Cardiac septum (tissue), 1 donor: ENCODE measurements around the gene GXYLT2. TPM values are rescaled to one million over a fixed set of nuclear protein-coding genes. Genes with fewer than 3 reads are reported as not detected.
"Not testable (repeated sequence)": the region's sequence is repeated elsewhere in the genome, so short reads cannot be mapped to it uniquely, and the experiment has no call there.

Experiments
- DNase-seq: peaks from one replicate; pipeline ENCODE4 v3.0.0-alpha.2; 2020; ENCODE audit warnings: low spot score
- intact Hi-C: fragments of 100-400 bp; cut with DNase I; formaldehyde crosslinking; loops from one replicate; pipeline ENCODE4 v1.14.0; 2022
- total RNA-seq: library from RNA; stranded (reverse); fragmentation: NEBNext Ultra II Directional; extraction: Animal tissue kit (Norgen Biotek cat#: 25700); gene quantifications from one replicate; pipeline ENCODE4 v1.2.1, GENCODE V29; 2021
- donor health status: DM: no; HTN: no; CAD: no.

Gene GXYLT2
- total RNA-seq, 1 donor from 2014 or later = 14.6 TPM

- intact Hi-C loops = no loop called here
- DNase-seq = no peak
Observed at GRCh38 chr3:72919520-72919919, 31.7 kb downstream of the GXYLT2 start.

- no peak for DNase-seq
- intact Hi-C loops = no loop called here
Observed at GRCh38 chr3:72924055-72924454, 36.2 kb downstream of the GXYLT2 start.

GRCh38 chr3:72928781-72929735, 41.2 kb downstream of the GXYLT2 start:
- DNase-seq, intact Hi-C loops: not testable (repeated sequence)

GRCh38 chr3:72930754-72931153, 42.9 kb downstream of the GXYLT2 start:
- intact Hi-C loops = no loop called here
- no peak for DNase-seq

- no peak for DNase-seq
- intact Hi-C loops = no loop called here
Observed at GRCh38 chr3:72932416-72932815, 44.6 kb downstream of the GXYLT2 start.

GRCh38 chr3:72938471-72939265, 50.8 kb downstream of the GXYLT2 start:
- no peak for DNase-seq
- intact Hi-C loops = loop anchor here (1.0 to 5.0 kb wide), 3 partner anchors 46 to 148 kb away; no protein-coding TSS in a partner anchor

- intact Hi-C loops = loop anchor here (2.0 kb wide), 1 partner anchor 56 kb away; the partner anchor contains the start of gene PPP4R2
- DNase-seq = no peak
Observed at GRCh38 chr3:72941245-72941644, 53.4 kb downstream of the GXYLT2 start.

- DNase-seq = no peak
- intact Hi-C loops = no loop called here
Observed at GRCh38 chr3:72942427-72942826, 54.6 kb downstream of the GXYLT2 start.

GRCh38 chr3:72944696-72945095, 56.9 kb downstream of the GXYLT2 start:
- intact Hi-C loops = no loop called here
- no peak for DNase-seq

GRCh38 chr3:72947715-72948490, 60.1 kb downstream of the GXYLT2 start:
- no peak for DNase-seq
- intact Hi-C loops = no loop called here

GRCh38 chr3:72949016-72949415, 61.2 kb downstream of the GXYLT2 start:
- intact Hi-C loops = no loop called here
- no peak for DNase-seq

- no peak for DNase-seq
- intact Hi-C loops = no loop called here
Observed at GRCh38 chr3:72950372-72950771, 62.5 kb downstream of the GXYLT2 start.

GRCh38 chr3:72950801-72951200, 63.0 kb downstream of the GXYLT2 start:
- intact Hi-C loops = no loop called here

GRCh38 chr3:72951259-72951722, 63.4 kb downstream of the GXYLT2 start:
- intact Hi-C loops = no loop called here
- DNase-seq = no peak

More at GRCh38 chr3:72950801-72951200, 63.0 kb downstream of the GXYLT2 start:
- DNase-seq = no peak

- intact Hi-C loops = no loop called here
Observed at GRCh38 chr3:72953325-72953956, 65.6 kb downstream of the GXYLT2 start.

GRCh38 chr3:72957297-72957696, 69.5 kb downstream of the GXYLT2 start:
- DNase-seq = no peak
- intact Hi-C loops = no loop called here

More at GRCh38 chr3:72953325-72953956, 65.6 kb downstream of the GXYLT2 start:
- no peak for DNase-seq

GRCh38 chr3:72959336-72959735, 71.5 kb downstream of the GXYLT2 start:
- no peak for DNase-seq
- intact Hi-C loops = no loop called here

GRCh38 chr3:72960812-72961518, 73.1 kb downstream of the GXYLT2 start:
- intact Hi-C loops = loop anchor here (5.0 kb wide), 1 partner anchor 36 kb away; the partner anchor contains the start of gene PPP4R2
- no peak for DNase-seq
